Peyer's patch (tissue), 4 donors: ENCODE results near the gene GPR149.

Experiments used
- CTCF ChIP-seq, 6 experiments: fragments of 450-650 bp in 4 of 6; fragments of 200-600 bp in 2 of 6; sonication (generic) in 1 of 6; IDR thresholded peaks; one replicate each; pipeline ENCODE4 v1.5.1; 2017 to 2019; ENCODE audit warnings: antibody characterized with exemption in 6 of 6, mild to moderate bottlenecking in 3 of 6, moderate library complexity in 1 of 6
- POLR2A ChIP-seq, 2 donors: fragments of 450-650 bp; IDR thresholded peaks; one replicate each; pipeline ENCODE4 v1.5.1; 2017; ENCODE audit warnings: antibody characterized with exemption in 2 of 2, mild to moderate bottlenecking in 2 of 2, moderate library complexity in 2 of 2

GRCh38 chr3:154327871-154328270, 102.1 kb downstream of the GPR149 start:
- TF ChIP-seq CTCF (IDR thresholded peaks at IDR 0.05) (no peak), POLR2A (IDR thresholded peaks at IDR 0.05) (no peak)
